H1 (cell line): ENCODE data around the gene FRMD7. TPM values are rescaled to one million over a fixed set of nuclear protein-coding genes. Genes with fewer than 3 reads are reported as not detected.

Experiments
- CTCF ChIA-PET: fragments of 300-600 bp; sonication (Branson Sonifier 250); formaldehyde crosslinking; loops from one replicate; lab custom pipeline; 2021; ENCODE audit not compliant: partially characterized antibody; lab: Charles Lee
- POLR2A ChIA-PET: fragments of 300-600 bp; sonication (Branson Sonifier 250); formaldehyde crosslinking; loops from one replicate; lab custom pipeline; 2021; ENCODE audit warnings: inconsistent platforms; ENCODE audit not compliant: partially characterized antibody; lab: Charles Lee
- DNase-seq, 2 experiments: peaks; one replicate each; pipeline versions ENCODE4 v3.0.0 to v3.0.0-alpha.2; 2010 to 2022; ENCODE audit warnings: low spot score in 2 of 2, low read depth in 1 of 2, mixed read lengths in 1 of 2
- FAIRE-seq: peaks from 2 replicates; lab custom pipeline; 2011; peaks lifted over from hg19 to GRCh38; lab: Jason Lieb, UNC
- H2AFZ ChIP-seq: 2 replicates; pipeline ENCODE4 v1.8.1; 2012; ENCODE audit warnings: low read length, inconsistent platforms
- H2AK5ac ChIP-seq: 2 replicates; pipeline ENCODE4 v1.6.1; 2013; ENCODE audit warnings: low read depth, low read length
- H2BK120ac ChIP-seq: replicated peaks from 2 replicates; pipeline ENCODE3; 2013; ENCODE audit warnings: low read depth, low read length, inconsistent platforms
- H2BK12ac ChIP-seq: 2 replicates; pipeline ENCODE4 v1.6.1; 2013; ENCODE audit warnings: low read depth, low read length
- H2BK15ac ChIP-seq: 2 replicates; pipeline ENCODE4 v1.6.1; 2013; ENCODE audit warnings: low read length
- H2BK20ac ChIP-seq: 2 replicates; pipeline ENCODE4 v1.6.1; 2013; ENCODE audit warnings: low read length
- H2BK5ac ChIP-seq: 2 replicates; pipeline ENCODE4 v1.6.1; 2013; ENCODE audit warnings: low read depth, low read length
- H3K14ac ChIP-seq: 2 replicates; pipeline ENCODE4 v1.6.1; 2013; ENCODE audit warnings: inconsistent platforms; ENCODE audit not compliant: insufficient read length
- H3K18ac ChIP-seq: 2 replicates; pipeline ENCODE4 v1.6.1; 2013; ENCODE audit warnings: low read length; ENCODE audit errors: extremely low read depth
- H3K23ac ChIP-seq: 2 replicates; pipeline ENCODE4 v1.6.1; 2013; ENCODE audit warnings: inconsistent platforms; ENCODE audit not compliant: insufficient read length
- H3K23me2 ChIP-seq: 2 replicates; pipeline ENCODE4 v1.6.1; 2013; ENCODE audit warnings: low read depth, low read length
- H3K27ac ChIP-seq: 2 replicates; pipeline ENCODE4 v1.6.1; 2011; ENCODE audit warnings: low read depth, low read length, inconsistent platforms
- H3K27me3 ChIP-seq, 4 experiments: replicated peaks in 1 of 4; 1 replicate in 1 of 4; 2 replicates in 3 of 4; pipeline versions ENCODE4 v1.6.1 to v1.8.1; 2011 to 2013; ENCODE audit warnings: low read length in 3 of 4, mild to moderate bottlenecking in 3 of 4, inconsistent platforms in 2 of 4, mixed read lengths in 2 of 4, moderate library complexity in 1 of 4; ENCODE audit not compliant: control insufficient read depth in 3 of 4, insufficient read depth in 3 of 4; ENCODE audit errors: extremely low read depth in 1 of 4
- H3K36me3 ChIP-seq, 4 experiments: 2 replicates each; pipeline versions ENCODE4 v1.6.1 to v1.8.1; 2011 to 2013; ENCODE audit warnings: mild to moderate bottlenecking in 4 of 4, low read length in 3 of 4, moderate library complexity in 2 of 4, control low read depth in 1 of 4, inconsistent platforms in 1 of 4; ENCODE audit not compliant: insufficient read depth in 4 of 4, control insufficient read depth in 2 of 4
- H3K4ac ChIP-seq: replicated peaks from 2 replicates; pipeline ENCODE3; 2013; ENCODE audit warnings: low read length, low read depth, mixed read lengths, inconsistent platforms; ENCODE audit not compliant: insufficient read length
- H3K4me1 ChIP-seq, 4 experiments: replicated peaks in 1 of 4; 1 replicate in 1 of 4; 2 replicates in 3 of 4; pipeline versions ENCODE4 v1.6.1 to v1.8.1; 2011 to 2013; ENCODE audit warnings: low read length in 3 of 4, inconsistent platforms in 2 of 4, mixed read lengths in 1 of 4; ENCODE audit not compliant: insufficient read depth in 4 of 4, control insufficient read depth in 3 of 4
- H3K4me2 ChIP-seq, 2 experiments: 2 replicates each; pipeline versions ENCODE4 v1.6.1 to v1.8.1; 2011 to 2013; ENCODE audit warnings: low read depth in 2 of 2, low read length in 2 of 2, control low read depth in 1 of 2, inconsistent platforms in 1 of 2, mild to moderate bottlenecking in 1 of 2; ENCODE audit not compliant: insufficient read depth in 1 of 2
- H3K4me3 ChIP-seq, 4 experiments: fragments of 200-600, 300-600 bp in 1 of 4; sonication (generic), shearing (Covaris generic), sonication (Bioruptor Twin) in 1 of 4; 2 replicates each; pipeline versions ENCODE4 v1.5.1 to v1.8.1; 2011 to 2016; ENCODE audit warnings: low read length in 4 of 4, low read depth in 3 of 4, control low read depth in 2 of 4, inconsistent platforms in 2 of 4, mild to moderate bottlenecking in 2 of 4, mixed read lengths in 1 of 4, moderate library complexity in 1 of 4; ENCODE audit not compliant: insufficient read depth in 2 of 4; ENCODE audit errors: extremely low read depth in 1 of 4
- H3K56ac ChIP-seq: replicated peaks from 2 replicates; pipeline ENCODE3; 2013; ENCODE audit warnings: low read depth, mild to moderate bottlenecking, mixed read lengths, low read length, inconsistent platforms; ENCODE audit not compliant: insufficient read length
- H3K79me1 ChIP-seq: 2 replicates; pipeline ENCODE4 v1.6.1; 2013; ENCODE audit warnings: low read depth, low read length, control low read depth
- H3K79me2 ChIP-seq, 2 experiments: 2 replicates each; pipeline versions ENCODE4 v1.6.1 to v1.8.1; 2012 to 2013; ENCODE audit warnings: low read length in 2 of 2, mild to moderate bottlenecking in 2 of 2, inconsistent platforms in 1 of 2; ENCODE audit not compliant: insufficient read depth in 2 of 2, control insufficient read depth in 1 of 2
- H3K9ac ChIP-seq, 4 experiments: replicated peaks in 1 of 4; 1 replicate in 1 of 4; 2 replicates in 3 of 4; pipeline versions ENCODE4 v1.6.1 to v1.8.1; 2011 to 2013; ENCODE audit warnings: low read depth in 3 of 4, low read length in 3 of 4, control low read depth in 2 of 4, mild to moderate bottlenecking in 2 of 4, moderate library complexity in 2 of 4, inconsistent platforms in 1 of 4; ENCODE audit errors: extremely low read depth in 1 of 4
- H3K9me3 ChIP-seq, 2 experiments: 2 replicates each; pipeline versions ENCODE4 v1.6.1 to v1.8.1; 2012 to 2013; ENCODE audit warnings: mild to moderate bottlenecking in 2 of 2, moderate library complexity in 2 of 2, control low read depth in 1 of 2, inconsistent platforms in 1 of 2, low read depth in 1 of 2, low read length in 1 of 2, mixed read lengths in 1 of 2; ENCODE audit not compliant: insufficient read depth in 2 of 2
- H4K20me1 ChIP-seq, 2 experiments: replicated peaks in 1 of 2; 2 replicates each; pipeline versions ENCODE3 to v1.8.1; 2011 to 2013; ENCODE audit warnings: inconsistent platforms in 2 of 2, low read length in 2 of 2, mild to moderate bottlenecking in 1 of 2; ENCODE audit not compliant: insufficient read depth in 2 of 2, control insufficient read depth in 1 of 2
- H4K5ac ChIP-seq: 2 replicates; pipeline ENCODE4 v1.6.1; 2013; ENCODE audit warnings: low read length, low read depth, mixed read lengths, inconsistent platforms; ENCODE audit not compliant: insufficient read length
- H4K8ac ChIP-seq: 2 replicates; pipeline ENCODE4 v1.8.0; 2013; ENCODE audit warnings: mild to moderate bottlenecking, moderate library complexity, low read length, inconsistent platforms; ENCODE audit not compliant: insufficient read depth; ENCODE audit errors: extremely low read depth
- H4K91ac ChIP-seq: replicated peaks from 2 replicates; pipeline ENCODE3; 2013; ENCODE audit warnings: low read length, mixed read lengths, inconsistent platforms; ENCODE audit not compliant: insufficient read length
- BACH1 ChIP-seq: IDR thresholded peaks from 2 replicates; pipeline ENCODE4 v1.6.1; 2012; ENCODE audit warnings: low read length, improper control_type of control experiment
- RFX5 ChIP-seq: IDR thresholded peaks from 2 replicates; pipeline ENCODE4 v1.6.1; 2011; ENCODE audit warnings: low read depth, low read length, improper control_type of control experiment, borderline replicate concordance
- SUZ12 ChIP-seq: fragments of 200-600 bp; sonication (generic); IDR thresholded peaks from 2 replicates; pipeline ENCODE4 v1.6.1; 2012; ENCODE audit warnings: mild to moderate bottlenecking, inconsistent platforms, low read length, moderate library complexity, mixed read lengths
- WGBS, 2 experiments: shearing (Covaris generic) in 1 of 2; methylation state at CpG; one replicate each; pipeline versions ENCODE4 v1.1.6 to v1.1.7; 2013 to 2015; ENCODE audit warnings: low lambda C conversion rate in 2 of 2, mixed read lengths in 2 of 2, inconsistent platforms in 1 of 2, low coverage in 1 of 2, missing lambda C conversion rate in 1 of 2; ENCODE audit not compliant: insufficient replicate concordance in 2 of 2, insufficient coverage in 1 of 2, insufficient read length in 1 of 2; ENCODE audit errors: extremely low coverage in 1 of 2, missing lambda C conversion rate in 1 of 2; 5-methylcytosine and 5-hydroxymethylcytosine counted together
- polyA plus RNA-seq, 7 experiments: library from polyadenylated mRNA; depleted of rRNA in 3 of 7; stranded (reverse) in 5 of 7; unstranded in 2 of 7; fragments of >200 nt in 5 of 7; fragments of 200-250 nt in 2 of 7; gene quantifications; 1 replicate in 5 of 7; 2 replicates in 1 of 7; 4 replicates in 1 of 7; pipeline versions ENCODE4 v1.2.1 to v1.2.3, GENCODE V29; 2011 to 2013; ENCODE audit warnings: missing spikeins in 2 of 7, mixed read lengths in 2 of 7
- total RNA-seq: library from RNA; stranded (reverse); fragmentation: NEBNext Ultra II Directional; extraction: Animal tissue kit (Norgen Biotek cat#: 25700); gene quantifications from 2 replicates; pipeline ENCODE4 v1.2.1, GENCODE V29; 2021
- TF ChIP-seq, protein P1 (sequence below): IDR thresholded peaks from 2 replicates; pipeline ENCODE4 v1.6.1; 2012; ENCODE audit warnings: inconsistent platforms

FRMD7 gene
- total and polyA plus RNA-seq, 2 of the 8 experiments (the other 6 are each of a cell fraction or from before 2014, with no cell fraction given): not detected

DNA sequence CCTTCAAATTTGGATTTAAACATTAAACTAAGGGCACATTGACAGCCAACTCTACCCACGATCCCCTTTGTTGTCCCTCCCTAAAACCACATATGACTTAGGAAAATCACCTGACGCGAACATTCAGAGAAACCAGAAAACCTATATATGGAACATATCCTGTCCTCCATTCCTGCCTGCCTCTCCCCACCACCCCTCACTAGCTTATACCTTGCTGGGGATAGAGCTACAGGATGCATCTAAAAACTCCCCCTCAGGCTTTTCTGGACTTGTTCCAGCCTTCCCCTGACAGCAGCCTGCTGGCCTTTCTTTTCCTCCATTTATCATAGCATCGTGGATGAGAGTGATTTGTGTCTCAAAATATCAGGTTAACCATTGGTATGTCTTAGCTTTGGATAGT, 96.0 kb downstream of the FRMD7 start:
- POLR2A ChIA-PET: no interaction called here
- no peak overlapping the region for H3K27ac ChIP-seq
- CTCF ChIA-PET: no interaction called here
- no peak overlapping the region for H3K4me3 ChIP-seq
- no peak overlapping the region for H4K5ac ChIP-seq
- H3K79me2 ChIP-seq: peaks cover 0 to 95% of the 10 kb centered on the region in 2 experiments; a peak in 3 of 4 replicates
- DNase-seq (no peak), FAIRE-seq (no peak)
- TF ChIP-seq, protein P1, sequence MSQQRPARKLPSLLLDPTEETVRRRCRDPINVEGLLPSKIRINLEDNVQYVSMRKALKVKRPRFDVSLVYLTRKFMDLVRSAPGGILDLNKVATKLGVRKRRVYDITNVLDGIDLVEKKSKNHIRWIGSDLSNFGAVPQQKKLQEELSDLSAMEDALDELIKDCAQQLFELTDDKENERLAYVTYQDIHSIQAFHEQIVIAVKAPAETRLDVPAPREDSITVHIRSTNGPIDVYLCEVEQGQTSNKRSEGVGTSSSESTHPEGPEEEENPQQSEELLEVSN: no peak
- TF ChIP-seq RFX5 (no peak), BACH1 (no peak), SUZ12 (no peak)
- no peaks in the 10 kb centered on the region for H3K27me3 ChIP-seq
- no peak overlapping the region for H3K4me2 ChIP-seq
- H3K4ac ChIP-seq: no peak overlapping the region
- H2BK12ac ChIP-seq: no peak overlapping the region
- H2AFZ ChIP-seq: no peak overlapping the region
- H3K18ac ChIP-seq: no peak overlapping the region
- no peaks in the 10 kb centered on the region; the same call in 1 of the 2 replicates for H3K79me1 ChIP-seq
- WGBS, 2 experiments: 88% methylated on average over 4 of the region's 4 CpGs; no CpG with 5 or more reads in 1 of the 2 experiments
- no peak overlapping the region for H4K8ac ChIP-seq
- H2BK120ac ChIP-seq: no peak overlapping the region
- H3K23me2 ChIP-seq: no peaks in the 10 kb centered on the region
- H2AK5ac ChIP-seq: no peak overlapping the region
- H3K23ac ChIP-seq: no peak overlapping the region
- peaks cover 0 to 2% of the 10 kb centered on the region in 2 experiments for H4K20me1 ChIP-seq
- no peaks in the 10 kb centered on the region for H3K9me3 ChIP-seq
- peaks cover 0 to 4% (median 2%) of the 10 kb centered on the region in 4 experiments; a peak in 3 of 7 replicates for H3K4me1 ChIP-seq
- no peak overlapping the region for H3K14ac ChIP-seq
- no peak overlapping the region for H2BK5ac ChIP-seq
- no peak overlapping the region for H4K91ac ChIP-seq
- H2BK20ac ChIP-seq: no peak overlapping the region
- no peak overlapping the region for H3K56ac ChIP-seq
- no peak overlapping the region for H3K9ac ChIP-seq
- H3K36me3 ChIP-seq: no peaks in the 10 kb centered on the region
- H2BK15ac ChIP-seq: no peak overlapping the region
